ENCODE measurements around the gene NR1H2. TPM values are rescaled to one million over a fixed set of nuclear protein-coding genes. Genes with fewer than 3 reads are reported as not detected.
A peak's percentile ranks its signal among the peaks of the same experiment; 100 is the strongest.
"Not testable (repeated sequence)": the region's sequence is repeated elsewhere in the genome, so short reads cannot be mapped to it uniquely, and the experiment has no call there.

The NR1H2 gene
- total RNA-seq, 1 donor from 2014 or later: 101 TPM

- Histone ChIP-seq H3K27me3 (peaks cover 5% of the 10 kb centered on the region), H3K4me3 (peak overlapping the region; percentile 59), H3K27ac (peak overlapping the region; percentile 83), H3K9me3 (no peaks in the 10 kb centered on the region), H3K36me3 (no peaks in the 10 kb centered on the region), H3K4me1 (peaks cover 16% of the 10 kb centered on the region)
- ATAC-seq (no peak), DNase-seq (peak; percentile 68)
- intact Hi-C loops (cut with DNase I): no loop called here
- no peak for TF ChIP-seq CTCF (IDR thresholded peaks at IDR 0.05)
These were observed 43.8 kb upstream of the NR1H2 start for GRCh38 chr19:50332244-50333038.

GRCh38 chr19:50333235-50333736 lies 43.0 kb upstream of the NR1H2 start:
- intact Hi-C loops (cut with DNase I): no loop called here
- TF ChIP-seq CTCF (IDR thresholded peaks at IDR 0.05): peak; percentile 8
- Histone ChIP-seq H3K27ac (peak overlapping the region; percentile 83), H3K4me1 (peaks cover 16% of the 10 kb centered on the region), H3K27me3 (no peaks in the 10 kb centered on the region), H3K36me3 (no peaks in the 10 kb centered on the region), H3K4me3 (peak overlapping the region; percentile 59), H3K9me3 (no peaks in the 10 kb centered on the region)
- ATAC-seq (peak; percentile 73), DNase-seq (peak; percentile 98)

GRCh38 chr19:50333737-50334617 lies 42.3 kb upstream of the NR1H2 start:
- intact Hi-C loops (cut with DNase I): no loop called here
- H3K4me1 ChIP-seq: peaks cover 16% of the 10 kb centered on the region
- peak overlapping the region; percentile 59 for H3K4me3 ChIP-seq
- TF ChIP-seq CTCF (IDR thresholded peaks at IDR 0.05): no peak
- no peaks in the 10 kb centered on the region for H3K27me3 ChIP-seq
- peak overlapping the region; percentile 83 for H3K27ac ChIP-seq
- DNase-seq: peak; percentile 92
- H3K9me3 ChIP-seq: no peaks in the 10 kb centered on the region
- H3K36me3 ChIP-seq: no peaks in the 10 kb centered on the region
- peak; percentile 10 for ATAC-seq

- ATAC-seq (no peak), DNase-seq (no peak)
- intact Hi-C loops (cut with DNase I): no loop called here
- H3K9me3 ChIP-seq: no peaks in the 10 kb centered on the region
- no peaks in the 10 kb centered on the region for H3K36me3 ChIP-seq
- no peak for TF ChIP-seq CTCF (IDR thresholded peaks at IDR 0.05)
- peaks cover 16% of the 10 kb centered on the region for H3K4me1 ChIP-seq
- no peak overlapping the region for H3K4me3 ChIP-seq
- H3K27me3 ChIP-seq: no peaks in the 10 kb centered on the region
- no peak overlapping the region for H3K27ac ChIP-seq
These were observed 41.4 kb upstream of the NR1H2 start for GRCh38 chr19:50334741-50335421.

GRCh38 chr19:50337031-50337430 lies 39.2 kb upstream of the NR1H2 start:
- intact Hi-C loops (cut with DNase I); DNase-seq: not testable (repeated sequence)

More at GRCh38 chr19:50337031-50337430, 39.2 kb upstream of the NR1H2 start:
- not testable (repeated sequence) for H3K27ac ChIP-seq, H3K36me3 ChIP-seq, H3K9me3 ChIP-seq, H3K27me3 ChIP-seq, ATAC-seq, H3K4me3 ChIP-seq
- H3K4me1 ChIP-seq: peaks cover 11% of the 10 kb centered on the region

Measured in upper lobe of right lung (tissue), 1 donor.